Upper lobe of right lung (tissue), 1 donor: ENCODE measurements around the gene OIP5. TPM values are rescaled to one million over a fixed set of nuclear protein-coding genes. Genes with fewer than 3 reads are reported as not detected.
A peak's percentile ranks its signal among the peaks of the same experiment; 100 is the strongest.

Experiments used
- ATAC-seq: fragments of 200-7000 bp; cut with Tn5 transposase; one replicate; pipeline ENCODE4 v1.9.1; 2020; ENCODE audit warnings: mild to moderate bottlenecking, moderate library complexity
- DNase-seq: peaks from one replicate; pipeline ENCODE4 v3.0.0-alpha.2; 2020
- H3K27ac ChIP-seq: fragments of 200-600 bp; one replicate; pipeline ENCODE4 v1.8.0; 2022
- H3K27me3 ChIP-seq: fragments of 200-600 bp; one replicate; pipeline ENCODE4 v1.8.0; 2022; ENCODE audit warnings: mild to moderate bottlenecking
- H3K36me3 ChIP-seq: fragments of 200-600 bp; one replicate; pipeline ENCODE4 v1.8.0; 2022
- H3K4me1 ChIP-seq: fragments of 200-600 bp; one replicate; pipeline ENCODE4 v1.8.0; 2022
- H3K4me3 ChIP-seq: fragments of 200-600 bp; one replicate; pipeline ENCODE4 v1.8.0; 2022; ENCODE audit warnings: mild to moderate bottlenecking
- H3K9me3 ChIP-seq: fragments of 200-600 bp; one replicate; pipeline ENCODE4 v1.8.0; 2022
- CTCF ChIP-seq: fragments of 200-600 bp; IDR thresholded peaks from one replicate; pipeline ENCODE4 v1.8.0; 2022; ENCODE audit warnings: antibody characterized with exemption
- intact Hi-C: fragments of 100-400 bp; cut with DNase I; formaldehyde crosslinking; loops from one replicate; pipeline ENCODE4 v1.11.0; 2022
- long read RNA-seq: library from polyadenylated mRNA; unstranded; transcript quantifications from one replicate; pipeline ENCODE4 v2.0.0, GENCODE V29; 2021
- total RNA-seq: library from RNA; stranded (reverse); fragmentation: NEBNext Ultra II Directional; extraction: Animal tissue kit (Norgen Biotek cat#: 25700); gene quantifications from one replicate; pipeline ENCODE4 v1.2.1, GENCODE V29; 2021
- donor health status: DM: no; HTN: yes; CAD: no; lungs with severe emphysema.

The OIP5 gene
- total RNA-seq, result 0.55 TPM
- long read RNA-seq, result 0 reads

- Histone ChIP-seq H3K4me3 (peak within 1 kb of the TSS; percentile 80), H3K27me3 (no peaks in the 10 kb centered on the region), H3K4me1 (peaks cover 10% of the 10 kb centered on the region), H3K9me3 (no peaks in the 10 kb centered on the region), H3K36me3 (no peaks in the 10 kb centered on the region), H3K27ac (peak within 1 kb of the TSS; percentile 61)
- ATAC-seq (peak; percentile 100), DNase-seq (peak; percentile 99)
- intact Hi-C loops, result no loop called here
- TF ChIP-seq CTCF, result no peak
These were observed at the start of gene OIP5, which contains the start of gene NUSAP1 for GRCh38 chr15:41332194-41333025. TSS of gene OIP5 (minus strand) at chr15:41332591. CDS start at chr15:41332561, 30 bp downstream. TSS of gene NUSAP1 (plus strand) at chr15:41332881. CDS start at chr15:41332958, 77 bp downstream.

DNA sequence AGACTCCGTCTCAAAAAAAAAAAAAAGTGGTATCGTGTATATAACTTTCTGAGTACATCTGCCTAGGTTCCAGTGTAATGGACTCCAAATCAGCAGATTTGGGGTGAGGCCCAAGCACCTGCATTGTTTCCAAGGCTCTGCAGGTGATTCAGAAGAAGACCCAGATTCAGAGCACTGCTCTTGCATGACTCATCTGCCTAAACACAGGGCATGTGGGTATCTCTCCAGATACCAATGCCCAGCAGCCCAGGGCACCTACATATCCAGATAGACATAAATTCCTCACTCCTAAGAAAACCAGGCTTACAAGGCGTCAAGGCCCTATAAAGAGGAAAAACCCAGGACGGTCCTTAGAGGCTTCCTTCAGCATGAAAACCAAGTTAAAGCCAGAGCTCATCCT lies 45.6 kb upstream of the OIP5 start:
- no peak for ATAC-seq
- H3K9me3 ChIP-seq, result no peaks in the 10 kb centered on the region
- no peak overlapping the region for H3K27ac ChIP-seq
- no peaks in the 10 kb centered on the region for H3K27me3 ChIP-seq
- H3K4me3 ChIP-seq, result no peak overlapping the region
- H3K36me3 ChIP-seq, result no peaks in the 10 kb centered on the region
- no peak for TF ChIP-seq CTCF
- H3K4me1 ChIP-seq, result no peaks in the 10 kb centered on the region
- DNase-seq, result no peak
- intact Hi-C loops, result no loop called here

- TF ChIP-seq CTCF, result no peak
- Histone ChIP-seq H3K27me3 (no peaks in the 10 kb centered on the region), H3K36me3 (no peaks in the 10 kb centered on the region), H3K4me1 (no peaks in the 10 kb centered on the region), H3K9me3 (no peaks in the 10 kb centered on the region), H3K4me3 (no peak overlapping the region), H3K27ac (no peak overlapping the region)
- intact Hi-C loops, result no loop called here
- no peak for DNase-seq
- no peak for ATAC-seq
These were observed 35.0 kb upstream of the OIP5 start for GRCh38 chr15:41367418-41367817.

GRCh38 chr15:41354371-41354770 lies 22.0 kb upstream of the OIP5 start:
- intact Hi-C loops, result no loop called here
- Histone ChIP-seq H3K36me3 (no peaks in the 10 kb centered on the region), H3K9me3 (no peaks in the 10 kb centered on the region), H3K4me3 (no peak overlapping the region), H3K27ac (no peak overlapping the region), H3K27me3 (no peaks in the 10 kb centered on the region), H3K4me1 (no peaks in the 10 kb centered on the region)
- DNase-seq (no peak), ATAC-seq (no peak)
- TF ChIP-seq CTCF, result no peak

DNA sequence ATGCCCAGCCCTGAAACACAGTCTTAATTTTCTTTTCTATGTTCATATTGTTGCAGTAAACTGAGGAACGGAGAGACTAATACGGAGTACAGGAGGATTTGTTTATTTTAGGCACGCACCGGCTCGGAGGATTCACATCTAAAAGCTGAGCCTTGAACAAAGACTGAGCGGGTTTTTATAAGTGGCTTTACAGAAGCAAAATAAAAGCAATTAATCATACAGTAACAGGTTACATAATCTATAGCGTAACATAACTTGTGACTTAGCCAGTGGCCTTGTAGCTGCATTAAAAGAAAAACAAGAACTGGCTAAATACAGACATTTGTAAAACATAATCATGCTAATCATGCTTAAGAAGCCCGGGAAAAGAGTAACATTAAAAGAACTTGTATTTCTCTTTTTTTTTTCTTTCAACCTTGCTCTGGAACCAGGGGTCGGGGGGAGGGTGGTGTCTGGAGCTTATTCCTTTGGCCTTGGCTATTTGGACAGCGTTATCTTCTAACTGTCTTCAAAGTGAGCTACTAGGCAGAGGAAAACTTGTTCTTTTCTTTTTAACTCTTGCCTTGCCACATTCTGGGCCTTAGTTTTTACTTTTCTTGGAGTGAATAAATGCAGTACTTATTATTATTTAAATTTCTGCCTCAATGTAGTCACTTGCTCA lies 17.8 kb upstream of the OIP5 start:
- H3K4me3 ChIP-seq, result no peak overlapping the region
- ATAC-seq (no peak), DNase-seq (no peak)
- H3K4me1 ChIP-seq, result no peaks in the 10 kb centered on the region
- intact Hi-C loops, result no loop called here
- H3K27ac ChIP-seq, result no peak overlapping the region
- H3K36me3 ChIP-seq, result no peaks in the 10 kb centered on the region
- no peaks in the 10 kb centered on the region for H3K27me3 ChIP-seq
- no peak for TF ChIP-seq CTCF
- H3K9me3 ChIP-seq, result no peaks in the 10 kb centered on the region
